Measurements from ENCODE around the gene OR6C4.
"Not testable (repeated sequence)": the region's sequence is repeated elsewhere in the genome, so short reads cannot be mapped to it uniquely, and the experiment has no call there.

OR6C4 gene

GRCh38 chr12:55549302-55549701 lies at the start of gene OR6C4:
OR6C4 (plus strand) TSS chr12:55549602; CDS start chr12:55551227, 1,625 bp downstream.
- in situ Hi-C loops (cut with MboI; ENCODE audit: low sequenced_read_pairs) = no loop called here

DNA sequence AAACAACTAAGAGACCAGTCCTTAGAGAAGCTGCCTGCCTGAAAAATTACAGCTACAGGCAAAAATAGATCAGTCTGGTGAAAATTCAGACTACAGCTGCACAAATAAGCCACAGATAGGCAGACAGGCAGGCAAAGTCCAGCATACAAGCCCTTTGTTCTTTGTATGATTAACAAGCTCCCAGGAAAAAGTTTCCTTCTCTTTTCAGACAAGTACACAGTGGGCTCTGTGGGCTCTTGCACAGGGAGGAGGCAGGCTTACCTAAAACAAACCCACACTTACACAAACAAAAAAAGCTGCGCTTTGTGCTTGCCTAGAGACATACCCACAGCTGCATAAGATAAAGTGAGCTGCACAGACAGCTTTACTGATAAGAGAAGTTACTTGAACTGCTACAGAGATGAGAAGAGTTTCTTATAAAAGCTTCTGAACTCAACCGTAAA lies 49.6 kb upstream of the OR6C4 start:
- in situ Hi-C loops (cut with MboI; ENCODE audit: low sequenced_read_pairs) = no loop called here

GRCh38 chr12:55501601-55502000 lies 47.8 kb upstream of the OR6C4 start:
- in situ Hi-C loops (cut with MboI; ENCODE audit: low sequenced_read_pairs) = no loop called here

DNA sequence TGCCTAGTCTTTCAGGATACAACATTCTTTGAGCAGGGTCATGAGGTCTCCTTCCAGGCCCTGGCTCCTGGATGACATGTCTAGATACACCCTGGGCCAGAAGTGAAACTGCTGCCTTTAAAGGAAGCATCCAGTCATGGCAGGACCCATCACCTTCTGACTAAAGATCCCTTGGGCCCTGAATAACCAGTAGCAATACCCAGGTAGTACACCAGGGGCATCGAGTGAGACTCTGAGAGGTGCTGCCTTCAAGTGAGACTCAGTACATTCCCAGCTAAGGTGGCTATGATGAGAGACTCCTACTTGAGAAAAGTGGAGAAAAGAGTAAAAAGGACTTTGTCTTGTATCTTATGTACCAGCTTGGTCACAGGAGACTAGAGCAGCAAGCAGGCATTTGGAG lies 33.7 kb upstream of the OR6C4 start:
- in situ Hi-C loops (cut with MboI; ENCODE audit: low sequenced_read_pairs) = no loop called here

GRCh38 chr12:55516391-55516790 lies 33.0 kb upstream of the OR6C4 start:
- in situ Hi-C loops (cut with MboI; ENCODE audit: low sequenced_read_pairs) = no loop called here

DNA sequence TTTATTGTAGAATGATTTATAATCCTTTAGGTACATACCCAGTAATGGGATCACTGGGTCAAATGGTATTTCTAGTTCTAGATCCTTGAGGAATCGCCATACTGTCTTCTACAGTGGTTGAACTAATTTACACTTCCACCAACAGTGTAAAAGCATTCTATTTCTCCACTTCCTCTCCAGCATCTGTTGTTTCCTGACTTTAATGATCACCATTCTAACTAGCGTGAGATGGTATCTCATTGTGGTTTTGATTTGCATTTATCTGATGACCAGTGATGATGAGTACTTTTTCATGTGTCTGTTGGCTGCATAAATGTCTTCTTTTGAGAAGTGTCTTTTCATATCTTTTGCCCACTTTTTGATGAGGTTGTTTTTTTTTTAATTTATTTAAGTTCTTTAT lies 1.2 kb upstream of the OR6C4 start:
- in situ Hi-C loops (cut with MboI; ENCODE audit: low sequenced_read_pairs) = not testable (repeated sequence)

DNA sequence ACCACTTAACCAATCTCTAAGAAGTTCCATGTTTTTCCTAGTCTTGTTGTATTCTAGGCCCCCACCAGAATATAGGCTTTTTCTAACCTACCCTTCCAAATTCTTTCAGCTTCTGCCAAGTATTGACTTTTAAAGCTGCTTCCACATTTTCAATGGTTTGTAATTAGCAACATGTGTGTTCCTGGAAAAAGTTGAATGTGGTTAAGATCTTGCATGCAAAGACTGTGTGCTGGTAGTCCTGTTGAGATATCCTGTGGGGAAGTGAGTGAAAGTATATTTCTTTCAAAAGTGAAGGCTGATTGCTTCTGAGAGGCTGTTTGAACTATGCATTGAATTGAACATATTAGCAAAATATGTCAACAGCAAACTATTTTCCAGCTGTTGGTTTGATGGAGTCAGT lies 646 bp upstream of the OR6C4 start:
- in situ Hi-C loops (cut with MboI; ENCODE audit: low sequenced_read_pairs) = no loop called here

DNA sequence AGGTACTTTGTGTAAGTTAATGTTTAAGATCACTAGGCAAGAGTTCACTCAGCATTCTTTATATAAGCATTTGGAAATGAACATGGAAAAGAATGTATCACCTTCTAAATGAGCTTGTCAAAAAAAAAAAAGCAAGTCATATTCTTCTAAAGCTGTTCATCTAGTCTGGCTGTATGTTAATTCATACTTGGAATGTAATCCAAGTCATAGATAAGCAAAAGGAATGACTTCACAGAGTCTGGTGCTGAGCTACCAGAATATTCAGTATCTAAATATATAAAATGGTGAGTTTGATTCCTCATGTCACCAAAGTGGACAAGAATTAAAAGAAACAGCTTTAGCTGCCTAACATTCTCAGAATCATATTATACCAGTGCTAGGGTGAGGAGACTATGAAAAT lies 4.9 kb downstream of the OR6C4 start:
- in situ Hi-C loops (cut with MboI; ENCODE audit: low sequenced_read_pairs) = no loop called here

DNA sequence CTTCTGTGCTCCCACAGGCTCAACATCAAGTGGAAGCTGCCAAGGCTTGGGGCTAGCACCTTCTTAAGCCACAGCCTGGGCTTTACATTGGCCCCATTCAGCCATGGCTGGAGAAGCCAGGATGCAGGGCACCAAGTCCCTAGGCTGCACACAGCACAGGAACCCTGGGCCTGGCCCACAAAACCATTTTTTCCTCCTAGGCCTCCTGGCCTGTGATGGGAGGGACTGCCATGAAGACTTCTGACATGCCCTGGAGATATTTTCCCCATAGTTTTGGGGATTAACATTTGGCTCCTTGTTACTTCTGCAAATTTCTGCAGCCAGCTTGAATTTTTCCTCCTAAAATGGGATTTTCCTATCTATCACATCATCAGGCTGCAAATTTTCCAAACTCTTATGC lies 20.7 kb downstream of the OR6C4 start:
- in situ Hi-C loops (cut with MboI; ENCODE audit: low sequenced_read_pairs) = not testable (repeated sequence)

GRCh38 chr12:55570689-55571088 lies 21.3 kb downstream of the OR6C4 start:
- in situ Hi-C loops (cut with MboI; ENCODE audit: low sequenced_read_pairs) = not testable (repeated sequence)

DNA sequence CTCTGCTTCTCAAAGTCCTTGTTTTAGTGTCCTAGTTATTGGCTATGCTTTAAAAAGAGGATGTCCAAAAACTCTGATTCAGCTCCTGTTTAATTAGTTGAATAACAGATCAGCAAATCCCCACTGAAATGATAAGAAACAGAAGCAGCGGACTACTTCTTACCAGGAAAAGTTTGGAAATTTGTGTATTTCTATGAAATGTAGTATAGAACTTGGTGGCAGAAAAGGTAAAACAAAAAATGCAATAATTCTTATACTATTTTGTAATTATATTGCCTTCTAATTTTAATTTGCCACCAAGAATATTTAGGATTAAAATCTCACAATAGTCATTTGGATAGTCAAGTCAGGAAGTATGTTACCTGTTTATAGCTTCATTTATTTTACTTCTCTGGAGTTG lies 22.8 kb downstream of the OR6C4 start, which contains the start of gene OR2AP1:
OR2AP1 (plus strand) TSS at position 301 of the 400 bp plus-strand sequence. CDS start 1,947 bp downstream, outside the sequence.
- in situ Hi-C loops (cut with MboI; ENCODE audit: low sequenced_read_pairs) = no loop called here

- in situ Hi-C loops (cut with MboI; ENCODE audit: low sequenced_read_pairs) = no loop called here
These were observed 32.7 kb downstream of the OR6C4 start for GRCh38 chr12:55582066-55582465.

- in situ Hi-C loops (cut with MboI; ENCODE audit: low sequenced_read_pairs) = no loop called here
These were observed 36.4 kb downstream of the OR6C4 start for GRCh38 chr12:55585817-55586216.

DNA sequence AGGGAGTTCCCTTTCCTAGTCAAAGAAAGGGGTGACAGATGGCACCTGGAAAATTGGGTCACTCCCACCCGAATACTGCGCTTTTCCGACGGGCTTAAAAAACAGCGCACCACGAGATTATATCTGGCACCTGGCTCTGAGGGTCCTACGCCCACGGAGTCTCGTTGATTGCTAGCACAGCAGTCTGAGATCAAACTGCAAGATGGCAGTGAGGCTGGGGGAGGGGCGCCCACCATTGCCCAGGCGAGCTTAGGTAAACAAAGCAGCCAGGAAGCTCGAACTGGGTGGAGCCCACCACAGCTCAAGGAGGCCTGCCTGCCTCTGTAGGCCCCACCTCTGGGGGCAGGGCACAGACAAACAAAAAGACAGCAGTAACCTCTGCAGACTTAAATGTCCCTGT lies 40.8 kb downstream of the OR6C4 start:
- in situ Hi-C loops (cut with MboI; ENCODE audit: low sequenced_read_pairs) = not testable (repeated sequence)
